SK-MEL-5 (cell line): ENCODE measurements around the gene SF1. TPM values are rescaled to one million over a fixed set of nuclear protein-coding genes. Genes with fewer than 3 reads are reported as not detected.

Source experiments
- DNase-seq: peaks from one replicate; pipeline ENCODE4 v3.0.0-alpha.2; 2016; ENCODE audit warnings: low read depth, low spot score
- in situ Hi-C: cut with HindIII; loops from 2 replicates; pipeline ENCODE4 v1.10.0; 2016; ENCODE audit warnings: low sequenced_read_pairs, high pct_unique_total_duplicates, low pct_unique_long_range_greater_than_20kb
- total RNA-seq: library from RNA; depleted of rRNA; stranded (reverse); fragments of >200 nt; shearing (Covaris generic); gene quantifications from 2 replicates; pipeline ENCODE4 v1.2.3, GENCODE V29; 2014

SF1 gene
- total RNA-seq, 1 experiment from 2014 or later: 53.3 TPM

GRCh38 chr11:64802370-64803157, 24.2 kb upstream of the SF1 start:
- DNase-seq: no peak
- in situ Hi-C loops: no loop called here

- no peak for DNase-seq
- in situ Hi-C loops: no loop called here
Observed at GRCh38 chr11:64801561-64802369, 23.4 kb upstream of the SF1 start.

GRCh38 chr11:64801158-64801464, 22.8 kb upstream of the SF1 start:
- DNase-seq: no peak
- in situ Hi-C loops: no loop called here

- no peak for DNase-seq
- in situ Hi-C loops: no loop called here
Observed at GRCh38 chr11:64800303-64801157, 22.2 kb upstream of the SF1 start.

GRCh38 chr11:64799623-64800302, 21.4 kb upstream of the SF1 start:
- in situ Hi-C loops: no loop called here
- no peak for DNase-seq

- DNase-seq: no peak
- in situ Hi-C loops: no loop called here
Observed at GRCh38 chr11:64799256-64799622, 20.9 kb upstream of the SF1 start.

- in situ Hi-C loops: no loop called here
- no peak for DNase-seq
Observed at GRCh38 chr11:64796757-64797541, 18.6 kb upstream of the SF1 start.

- in situ Hi-C loops: no loop called here
Observed at GRCh38 chr11:64796047-64796756, 17.9 kb upstream of the SF1 start.

GRCh38 chr11:64794526-64794925, 16.2 kb upstream of the SF1 start:
- in situ Hi-C loops: no loop called here

More at GRCh38 chr11:64796047-64796756, 17.9 kb upstream of the SF1 start:
- DNase-seq: no peak

GRCh38 chr11:64793271-64794160, 15.2 kb upstream of the SF1 start:
- in situ Hi-C loops: no loop called here
- DNase-seq: no peak

More at GRCh38 chr11:64794526-64794925, 16.2 kb upstream of the SF1 start:
- DNase-seq: no peak

GRCh38 chr11:64792482-64792881, 14.1 kb upstream of the SF1 start:
- in situ Hi-C loops: no loop called here
- no peak for DNase-seq

- in situ Hi-C loops: no loop called here
- DNase-seq: no peak
Observed at GRCh38 chr11:64791781-64792291, 13.5 kb upstream of the SF1 start.

- DNase-seq: no peak
- in situ Hi-C loops: no loop called here
Observed at GRCh38 chr11:64790205-64791095, 12.1 kb upstream of the SF1 start.

GRCh38 chr11:64789331-64790204, 11.2 kb upstream of the SF1 start:
- in situ Hi-C loops: no loop called here
- no peak for DNase-seq
